Esophagus muscularis mucosa (tissue), 4 donors: Measurements from ENCODE around the gene ELANE.
"Not testable (repeated sequence)": the region's sequence is repeated elsewhere in the genome, so short reads cannot be mapped to it uniquely, and the experiment has no call there.

Experiments used
- EP300 ChIP-seq: sonication (generic); formaldehyde crosslinking; IDR thresholded peaks from one replicate; pipeline ENCODE4 v1.6.1; 2017; ENCODE audit warnings: antibody characterized with exemption
- POLR2A ChIP-seq: fragments of 450-650 bp; IDR thresholded peaks from one replicate; pipeline ENCODE4 v1.6.1; 2017; ENCODE audit warnings: antibody characterized with exemption, moderate library complexity, mild to moderate bottlenecking, low read depth
- POLR2AphosphoS5 ChIP-seq, 2 donors: sonication (generic); formaldehyde crosslinking; IDR thresholded peaks; one replicate each; pipeline ENCODE4 v1.6.1; 2017; ENCODE audit warnings: antibody characterized with exemption in 2 of 2
- TF ChIP-seq, protein P1 (sequence below), 3 experiments: fragments of 200-600 bp in 2 of 3; fragments of 450-650 bp in 1 of 3; sonication (generic) in 2 of 3; IDR thresholded peaks; one replicate each; pipeline ENCODE4 v1.5.1; 2017 to 2019; ENCODE audit warnings: antibody characterized with exemption in 3 of 3, mild to moderate bottlenecking in 2 of 3, moderate library complexity in 1 of 3

DNA sequence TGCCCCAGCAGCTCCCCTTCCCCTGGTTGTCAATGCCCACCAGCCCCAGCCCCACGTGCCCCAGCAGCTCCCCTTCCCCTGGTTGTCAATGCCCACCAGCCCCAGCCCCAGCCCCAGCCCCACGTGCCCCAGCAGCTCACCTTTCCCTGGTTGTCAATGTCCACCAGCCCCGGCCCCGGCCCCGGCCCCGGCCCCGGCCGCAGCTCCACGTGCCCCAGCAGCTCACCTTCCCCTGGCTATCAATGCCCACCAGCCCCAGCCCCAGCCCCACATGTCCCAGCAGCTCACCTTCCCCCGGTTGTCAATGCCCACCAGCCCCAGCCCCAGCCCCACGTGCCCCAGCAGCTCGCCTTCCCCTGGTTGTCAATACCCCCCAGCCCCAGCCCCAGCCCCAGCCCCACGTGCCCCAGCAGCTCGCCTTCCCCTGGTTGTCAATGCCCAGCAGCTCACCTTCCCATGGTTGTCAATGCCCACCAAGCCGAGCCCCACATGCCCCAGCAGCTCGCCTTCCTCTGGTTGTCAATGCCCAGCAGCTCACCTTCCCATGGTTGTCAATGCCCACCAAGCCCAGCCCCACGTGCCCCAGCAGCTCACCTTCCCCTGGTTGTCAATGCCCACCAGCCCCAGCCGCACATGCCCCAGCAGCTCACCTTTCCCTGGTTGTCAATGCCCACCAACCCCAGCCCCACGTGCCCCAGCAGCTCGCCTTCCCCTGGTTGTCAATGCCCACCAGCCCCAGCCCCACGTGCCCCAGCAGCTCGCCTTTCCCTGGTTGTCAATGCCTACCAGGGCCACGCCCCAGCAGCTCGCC lies 26.9 kb downstream of the ELANE start:
- TF ChIP-seq, protein P1, sequence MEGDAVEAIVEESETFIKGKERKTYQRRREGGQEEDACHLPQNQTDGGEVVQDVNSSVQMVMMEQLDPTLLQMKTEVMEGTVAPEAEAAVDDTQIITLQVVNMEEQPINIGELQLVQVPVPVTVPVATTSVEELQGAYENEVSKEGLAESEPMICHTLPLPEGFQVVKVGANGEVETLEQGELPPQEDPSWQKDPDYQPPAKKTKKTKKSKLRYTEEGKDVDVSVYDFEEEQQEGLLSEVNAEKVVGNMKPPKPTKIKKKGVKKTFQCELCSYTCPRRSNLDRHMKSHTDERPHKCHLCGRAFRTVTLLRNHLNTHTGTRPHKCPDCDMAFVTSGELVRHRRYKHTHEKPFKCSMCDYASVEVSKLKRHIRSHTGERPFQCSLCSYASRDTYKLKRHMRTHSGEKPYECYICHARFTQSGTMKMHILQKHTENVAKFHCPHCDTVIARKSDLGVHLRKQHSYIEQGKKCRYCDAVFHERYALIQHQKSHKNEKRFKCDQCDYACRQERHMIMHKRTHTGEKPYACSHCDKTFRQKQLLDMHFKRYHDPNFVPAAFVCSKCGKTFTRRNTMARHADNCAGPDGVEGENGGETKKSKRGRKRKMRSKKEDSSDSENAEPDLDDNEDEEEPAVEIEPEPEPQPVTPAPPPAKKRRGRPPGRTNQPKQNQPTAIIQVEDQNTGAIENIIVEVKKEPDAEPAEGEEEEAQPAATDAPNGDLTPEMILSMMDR (IDR thresholded peaks at IDR 0.05) = not testable (repeated sequence)
- TF ChIP-seq EP300; POLR2A; POLR2AphosphoS5 (IDR thresholded peaks at IDR 0.05): not testable (repeated sequence)
